GM12801 (cell line): ENCODE measurements around the gene PDLIM5.

Source experiments
- TF ChIP-seq, protein P1 (sequence below): IDR thresholded peaks from one replicate; pipeline ENCODE4 v1.5.1; 2011; ENCODE audit warnings: control low read depth; ENCODE audit not compliant: insufficient read length; ENCODE audit errors: extremely low read depth

PDLIM5 gene

GRCh38 chr4:94561249-94562024, 109.7 kb downstream of the PDLIM5 start:
- TF ChIP-seq, protein P1, sequence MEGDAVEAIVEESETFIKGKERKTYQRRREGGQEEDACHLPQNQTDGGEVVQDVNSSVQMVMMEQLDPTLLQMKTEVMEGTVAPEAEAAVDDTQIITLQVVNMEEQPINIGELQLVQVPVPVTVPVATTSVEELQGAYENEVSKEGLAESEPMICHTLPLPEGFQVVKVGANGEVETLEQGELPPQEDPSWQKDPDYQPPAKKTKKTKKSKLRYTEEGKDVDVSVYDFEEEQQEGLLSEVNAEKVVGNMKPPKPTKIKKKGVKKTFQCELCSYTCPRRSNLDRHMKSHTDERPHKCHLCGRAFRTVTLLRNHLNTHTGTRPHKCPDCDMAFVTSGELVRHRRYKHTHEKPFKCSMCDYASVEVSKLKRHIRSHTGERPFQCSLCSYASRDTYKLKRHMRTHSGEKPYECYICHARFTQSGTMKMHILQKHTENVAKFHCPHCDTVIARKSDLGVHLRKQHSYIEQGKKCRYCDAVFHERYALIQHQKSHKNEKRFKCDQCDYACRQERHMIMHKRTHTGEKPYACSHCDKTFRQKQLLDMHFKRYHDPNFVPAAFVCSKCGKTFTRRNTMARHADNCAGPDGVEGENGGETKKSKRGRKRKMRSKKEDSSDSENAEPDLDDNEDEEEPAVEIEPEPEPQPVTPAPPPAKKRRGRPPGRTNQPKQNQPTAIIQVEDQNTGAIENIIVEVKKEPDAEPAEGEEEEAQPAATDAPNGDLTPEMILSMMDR = no peak

DNA sequence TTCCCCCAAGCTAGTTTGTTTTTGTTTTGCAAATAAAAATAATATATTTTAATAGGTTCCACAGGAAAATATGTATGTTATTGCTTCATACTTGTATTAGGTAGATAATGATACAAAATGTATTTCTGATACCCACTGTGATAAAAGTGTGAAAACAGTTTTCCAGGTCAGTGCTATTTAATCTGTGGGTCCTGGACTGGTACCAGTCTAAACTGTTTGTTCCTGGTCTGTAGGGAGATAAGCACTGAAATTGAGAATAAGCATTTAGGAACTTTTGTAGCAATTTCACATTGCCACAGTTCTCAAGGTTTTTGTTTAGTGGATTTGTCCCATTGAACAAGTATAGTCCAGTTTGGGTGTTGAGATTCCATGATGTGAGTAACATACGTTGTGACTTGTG, 110.5 kb downstream of the PDLIM5 start:
- TF ChIP-seq, protein P1 = no peak

DNA sequence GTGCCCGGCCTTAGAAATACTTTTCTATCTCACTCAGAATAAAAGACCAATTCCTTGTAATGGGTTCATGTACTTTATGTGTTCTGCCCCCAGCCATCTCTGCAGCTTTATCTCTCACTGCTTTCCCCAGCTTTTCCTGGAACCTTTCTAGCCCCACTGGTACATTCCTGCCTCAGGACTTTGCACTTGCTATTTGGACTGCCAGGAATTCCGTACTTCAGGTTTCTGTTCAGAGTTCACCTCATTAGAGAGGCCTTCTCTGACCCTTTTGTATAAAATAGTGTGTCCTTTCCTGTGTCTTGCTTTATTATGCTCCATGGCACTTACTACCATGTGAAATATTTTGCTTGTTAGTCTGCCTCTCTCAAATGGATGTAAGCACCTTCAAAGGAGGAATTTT, 112.5 kb downstream of the PDLIM5 start:
- TF ChIP-seq, protein P1 = no peak

DNA sequence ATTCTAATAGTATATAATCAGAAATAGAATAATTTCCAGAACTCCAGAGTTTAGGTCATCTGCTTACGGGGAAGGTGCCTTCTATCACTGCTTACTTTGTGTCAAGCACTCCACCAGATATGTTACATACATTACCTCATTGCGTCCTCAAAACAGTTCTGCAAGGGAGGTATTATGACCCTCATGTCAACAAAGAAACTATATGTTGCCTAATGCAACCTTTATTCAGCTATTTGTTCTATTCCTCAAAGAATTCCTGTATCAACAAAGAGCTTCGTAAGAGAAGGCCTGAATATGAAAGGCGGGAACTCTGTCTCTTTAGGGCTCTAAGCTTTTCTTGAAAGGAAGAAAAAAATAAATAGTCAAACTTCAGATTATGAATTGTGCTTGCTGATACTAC, 114.7 kb downstream of the PDLIM5 start:
- TF ChIP-seq, protein P1 = no peak

DNA sequence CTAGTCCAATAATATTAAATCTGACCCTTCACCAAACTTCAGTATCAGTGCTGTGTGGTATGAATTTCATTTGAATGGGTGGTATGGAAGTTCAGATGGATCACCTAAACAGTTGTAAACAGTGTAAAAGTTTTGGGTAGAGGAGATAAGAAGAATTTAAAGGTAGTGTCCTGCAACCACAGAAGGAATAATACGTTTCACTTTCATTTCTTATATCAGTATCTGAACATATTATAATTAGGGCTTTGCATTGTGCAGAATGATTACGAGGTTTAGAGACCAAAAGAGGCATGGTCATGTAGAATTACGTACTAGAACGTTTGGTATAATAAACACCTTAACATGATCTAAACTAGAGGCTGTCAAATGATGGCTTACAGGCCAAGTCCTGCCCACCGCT, 116.1 kb downstream of the PDLIM5 start:
- TF ChIP-seq, protein P1 = no peak

DNA sequence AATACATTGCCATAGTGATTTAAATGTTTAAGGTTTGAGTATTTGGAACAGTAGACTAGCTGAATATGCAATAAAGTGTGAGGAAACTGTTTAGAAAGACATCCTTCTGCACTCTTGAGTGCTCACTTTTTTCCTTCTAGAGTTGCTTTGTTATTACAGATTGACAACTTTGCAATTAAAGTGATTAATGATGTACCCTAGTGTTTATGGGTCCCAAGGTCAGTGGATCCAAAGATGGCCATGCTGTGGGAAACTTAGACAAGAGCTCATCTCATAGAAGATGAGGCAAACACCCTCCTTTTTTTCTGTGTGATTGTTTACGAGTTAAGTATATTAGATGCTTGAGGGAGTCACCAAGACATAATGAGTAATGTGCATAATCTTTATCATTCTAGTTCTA, 118.8 kb downstream of the PDLIM5 start:
- TF ChIP-seq, protein P1 = no peak

DNA sequence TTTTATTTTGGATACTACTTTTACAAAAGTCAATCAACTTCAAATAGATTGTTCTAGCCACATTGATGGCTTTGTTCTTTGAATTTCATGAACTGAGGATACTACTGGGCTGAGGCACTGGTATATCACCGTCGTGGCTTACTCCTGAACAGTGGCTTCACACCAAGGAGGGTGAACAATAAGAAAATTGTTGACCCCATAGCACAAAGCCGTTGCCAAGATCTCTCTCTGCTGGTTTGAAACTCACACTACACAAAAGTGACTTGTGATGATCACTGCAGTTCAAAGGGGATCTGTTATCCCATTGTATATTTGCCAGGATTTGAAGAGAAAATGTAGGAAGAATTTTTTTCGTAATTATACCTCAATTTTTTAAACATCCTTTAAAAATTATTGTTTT, 119.6 kb downstream of the PDLIM5 start:
- TF ChIP-seq, protein P1 = no peak
